GM21737 (cell line): ENCODE measurements around the gene RRM1.
"Not testable (repeated sequence)": the region's sequence is repeated elsewhere in the genome, so short reads cannot be mapped to it uniquely, and the experiment has no call there.

Source experiments
- ATAC-seq: cut with Tn5 transposase; IDR thresholded peaks from one replicate; pipeline ENCODE4 v1.9.1; 2021; ENCODE audit warnings: mild to moderate bottlenecking, moderate library complexity; ENCODE audit not compliant: unreplicated experiment

Gene RRM1

GRCh38 chr11:4076774-4077173 is 17.8 kb upstream of the RRM1 start:
- no peak for ATAC-seq

GRCh38 chr11:4083198-4083597 is 11.4 kb upstream of the RRM1 start:
- no peak for ATAC-seq

- no peak for ATAC-seq
These were observed 10.0 kb upstream of the RRM1 start for GRCh38 chr11:4084406-4085125.

GRCh38 chr11:4085575-4085974 is 9.0 kb upstream of the RRM1 start:
- ATAC-seq: no peak

- ATAC-seq: no peak
These were observed 7.8 kb upstream of the RRM1 start for GRCh38 chr11:4086575-4087353.

- no peak for ATAC-seq
These were observed 7.0 kb upstream of the RRM1 start for GRCh38 chr11:4087551-4087950.

- ATAC-seq: no peak
These were observed 4.3 kb upstream of the RRM1 start for GRCh38 chr11:4090258-4090657.

GRCh38 chr11:4092026-4092425 is 2.6 kb upstream of the RRM1 start:
- ATAC-seq: no peak

GRCh38 chr11:4093519-4094347 is 866 bp upstream of the RRM1 start:
- ATAC-seq: no peak

GRCh38 chr11:4095509-4096230 is 1.1 kb downstream of the RRM1 start:
- ATAC-seq: no peak

- no peak for ATAC-seq
These were observed 3.5 kb downstream of the RRM1 start for GRCh38 chr11:4098026-4098621.

- ATAC-seq: no peak
These were observed 8.1 kb downstream of the RRM1 start for GRCh38 chr11:4102711-4103110.

GRCh38 chr11:4103269-4103668 is 8.7 kb downstream of the RRM1 start:
- no peak for ATAC-seq

- ATAC-seq: no peak
These were observed 11.3 kb downstream of the RRM1 start for GRCh38 chr11:4105916-4106315.

GRCh38 chr11:4111834-4112233 is 17.2 kb downstream of the RRM1 start:
- no peak for ATAC-seq

GRCh38 chr11:4115128-4115527 is 20.5 kb downstream of the RRM1 start:
- no peak for ATAC-seq

GRCh38 chr11:4118107-4118506 is 23.5 kb downstream of the RRM1 start:
- no peak for ATAC-seq

GRCh38 chr11:4123218-4123617 is 28.6 kb downstream of the RRM1 start:
- no peak for ATAC-seq

GRCh38 chr11:4125141-4125540 is 30.5 kb downstream of the RRM1 start:
- no peak for ATAC-seq

GRCh38 chr11:4127357-4127756 is 32.8 kb downstream of the RRM1 start:
- no peak for ATAC-seq

GRCh38 chr11:4130219-4130618 is 35.6 kb downstream of the RRM1 start:
- not testable (repeated sequence) for ATAC-seq
